Testis (tissue), 3 donors: ENCODE data around the gene RCAN2. TPM values are rescaled to one million over a fixed set of nuclear protein-coding genes. Genes with fewer than 3 reads are reported as not detected.
A peak's percentile ranks its signal among the peaks of the same experiment; 100 is the strongest.

Experiments used
- DNase-seq: peaks from one replicate; pipeline ENCODE4 v3.0.0-alpha.2; 2019
- H3K27ac ChIP-seq, 2 donors: fragments of 200-600 bp; sonication (generic); one replicate each; pipeline ENCODE4 v1.5.1; 2019
- H3K27me3 ChIP-seq: fragments of 200-600 bp; sonication (generic); one replicate; pipeline ENCODE4 v1.5.1; 2019
- H3K36me3 ChIP-seq: fragments of 200-600 bp; sonication (generic); one replicate; pipeline ENCODE4 v1.5.1; 2017; ENCODE audit warnings: low read depth; ENCODE audit errors: missing control alignments
- H3K4me1 ChIP-seq: fragments of 200-600 bp; sonication (generic); one replicate; pipeline ENCODE4 v1.5.1; 2019
- H3K4me3 ChIP-seq, 2 donors: fragments of 200-600 bp; sonication (generic); one replicate each; pipeline ENCODE4 v1.5.1; 2017 to 2019
- H3K9me3 ChIP-seq: fragments of 200-600 bp; sonication (generic); one replicate; pipeline ENCODE4 v1.5.1; 2017
- POLR2A ChIP-seq: fragments of 450-650 bp; IDR thresholded peaks from one replicate; pipeline ENCODE4 v1.6.1; 2017; ENCODE audit warnings: antibody characterized with exemption, mild to moderate bottlenecking, moderate library complexity
- WGBS, 2 donors: methylation state at CpG; one replicate each; pipeline ENCODE4 v1.1.5; 2018; 5-methylcytosine and 5-hydroxymethylcytosine counted together
- intact Hi-C: fragments of 100-400 bp; cut with DNase I; formaldehyde crosslinking; loops from one replicate; pipeline ENCODE4 v1.15.1; 2023; ENCODE audit warnings: low total_unique reads
- polyA plus RNA-seq: library from polyadenylated mRNA; stranded (reverse); fragments of 350-450 nt; fragmentation: Illumina TruSeq; extraction: RNeasy Lipid Tissue Mini Kit (QIAGEN cat#74804); gene quantifications from one replicate; pipeline ENCODE4 v1.2.3, GENCODE V29; 2014; ENCODE audit warnings: low read depth, low replicate concordance; ENCODE audit not compliant: insufficient read depth
- total RNA-seq, 2 donors: library from RNA; depleted of rRNA; stranded (reverse); fragments of >200 nt; gene quantifications; one replicate each; pipeline ENCODE4 v1.2.3, GENCODE V29; 2016
- TF ChIP-seq, protein P1 (sequence below), 3 experiments: fragments of 450-650 bp in 2 of 3; fragments of 200-600 bp in 1 of 3; sonication (generic) in 1 of 3; IDR thresholded peaks; one replicate each; pipeline ENCODE4 v1.5.1; 2016 to 2019; ENCODE audit warnings: antibody characterized with exemption in 3 of 3, mild to moderate bottlenecking in 2 of 3, moderate library complexity in 1 of 3

The RCAN2 gene
- total and polyA plus RNA-seq, 3 donors from 2014 or later, result 6.3 to 17.4 (median 7.1) TPM

DNA sequence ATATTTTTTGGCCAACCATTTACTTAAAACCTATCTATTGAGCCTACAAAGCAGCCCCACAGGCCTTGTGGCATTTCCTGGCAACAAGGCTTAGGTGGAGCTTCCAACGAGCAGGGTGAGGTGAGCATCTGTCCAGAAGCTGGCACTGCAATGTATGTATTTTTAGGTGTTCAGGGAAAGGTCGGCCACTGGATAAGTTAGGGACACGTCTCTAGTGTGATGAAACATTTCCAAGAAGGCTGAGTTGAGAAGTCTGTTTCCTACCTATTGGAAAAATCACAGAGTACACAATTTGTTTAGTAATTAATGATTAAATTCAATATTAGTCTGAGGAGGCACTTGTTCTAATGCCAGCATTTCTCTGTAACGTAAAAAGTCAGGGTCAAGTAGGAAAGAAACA lies 17.8 kb upstream of the RCAN2 start:
- no peak for TF ChIP-seq POLR2A
- TF ChIP-seq, protein P1, sequence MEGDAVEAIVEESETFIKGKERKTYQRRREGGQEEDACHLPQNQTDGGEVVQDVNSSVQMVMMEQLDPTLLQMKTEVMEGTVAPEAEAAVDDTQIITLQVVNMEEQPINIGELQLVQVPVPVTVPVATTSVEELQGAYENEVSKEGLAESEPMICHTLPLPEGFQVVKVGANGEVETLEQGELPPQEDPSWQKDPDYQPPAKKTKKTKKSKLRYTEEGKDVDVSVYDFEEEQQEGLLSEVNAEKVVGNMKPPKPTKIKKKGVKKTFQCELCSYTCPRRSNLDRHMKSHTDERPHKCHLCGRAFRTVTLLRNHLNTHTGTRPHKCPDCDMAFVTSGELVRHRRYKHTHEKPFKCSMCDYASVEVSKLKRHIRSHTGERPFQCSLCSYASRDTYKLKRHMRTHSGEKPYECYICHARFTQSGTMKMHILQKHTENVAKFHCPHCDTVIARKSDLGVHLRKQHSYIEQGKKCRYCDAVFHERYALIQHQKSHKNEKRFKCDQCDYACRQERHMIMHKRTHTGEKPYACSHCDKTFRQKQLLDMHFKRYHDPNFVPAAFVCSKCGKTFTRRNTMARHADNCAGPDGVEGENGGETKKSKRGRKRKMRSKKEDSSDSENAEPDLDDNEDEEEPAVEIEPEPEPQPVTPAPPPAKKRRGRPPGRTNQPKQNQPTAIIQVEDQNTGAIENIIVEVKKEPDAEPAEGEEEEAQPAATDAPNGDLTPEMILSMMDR (IDR thresholded peaks at IDR 0.05), result no peak
- Histone ChIP-seq H3K36me3 (no peaks in the 10 kb centered on the region), H3K4me1 (peaks cover 8% of the 10 kb centered on the region), H3K27ac (peak overlapping the region in 1 of 2 donors; percentile 43), H3K4me3 (no peak overlapping the region), H3K9me3 (no peaks in the 10 kb centered on the region), H3K27me3 (no peaks in the 10 kb centered on the region)
- intact Hi-C loops, result no loop called here
- DNase-seq, result no peak
- 62 to 65% methylated on average over 4 of the region's 4 CpGs for WGBS, 2 donors

DNA sequence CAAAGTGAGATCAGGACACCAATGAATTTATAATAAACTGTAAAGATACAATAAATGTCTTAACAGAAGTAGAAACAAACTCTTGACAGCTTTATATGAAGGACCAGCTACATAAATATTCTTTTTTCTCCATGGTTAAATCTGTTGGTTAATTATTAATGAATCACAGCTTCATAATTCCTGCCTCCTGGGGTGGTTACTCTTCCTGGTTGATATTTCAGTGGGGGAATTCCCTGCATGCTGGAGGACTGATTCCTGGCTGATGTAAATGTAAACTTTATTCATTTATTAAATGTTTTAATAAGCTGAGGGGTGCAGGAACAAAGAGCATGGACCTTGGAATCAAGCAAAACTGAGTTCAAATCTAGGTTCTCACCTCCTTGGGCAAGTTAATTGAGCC lies 16.2 kb upstream of the RCAN2 start:
- no peaks in the 10 kb centered on the region for H3K9me3 ChIP-seq
- peaks cover 8% of the 10 kb centered on the region for H3K4me1 ChIP-seq
- no peaks in the 10 kb centered on the region for H3K36me3 ChIP-seq
- H3K27ac ChIP-seq, result no peak overlapping the region
- DNase-seq, result no peak
- no peak overlapping the region for H3K4me3 ChIP-seq
- TF ChIP-seq, protein P1 (IDR thresholded peaks at IDR 0.05), result no peak
- no peak for TF ChIP-seq POLR2A
- H3K27me3 ChIP-seq, result no peaks in the 10 kb centered on the region
- intact Hi-C loops, result no loop called here

DNA sequence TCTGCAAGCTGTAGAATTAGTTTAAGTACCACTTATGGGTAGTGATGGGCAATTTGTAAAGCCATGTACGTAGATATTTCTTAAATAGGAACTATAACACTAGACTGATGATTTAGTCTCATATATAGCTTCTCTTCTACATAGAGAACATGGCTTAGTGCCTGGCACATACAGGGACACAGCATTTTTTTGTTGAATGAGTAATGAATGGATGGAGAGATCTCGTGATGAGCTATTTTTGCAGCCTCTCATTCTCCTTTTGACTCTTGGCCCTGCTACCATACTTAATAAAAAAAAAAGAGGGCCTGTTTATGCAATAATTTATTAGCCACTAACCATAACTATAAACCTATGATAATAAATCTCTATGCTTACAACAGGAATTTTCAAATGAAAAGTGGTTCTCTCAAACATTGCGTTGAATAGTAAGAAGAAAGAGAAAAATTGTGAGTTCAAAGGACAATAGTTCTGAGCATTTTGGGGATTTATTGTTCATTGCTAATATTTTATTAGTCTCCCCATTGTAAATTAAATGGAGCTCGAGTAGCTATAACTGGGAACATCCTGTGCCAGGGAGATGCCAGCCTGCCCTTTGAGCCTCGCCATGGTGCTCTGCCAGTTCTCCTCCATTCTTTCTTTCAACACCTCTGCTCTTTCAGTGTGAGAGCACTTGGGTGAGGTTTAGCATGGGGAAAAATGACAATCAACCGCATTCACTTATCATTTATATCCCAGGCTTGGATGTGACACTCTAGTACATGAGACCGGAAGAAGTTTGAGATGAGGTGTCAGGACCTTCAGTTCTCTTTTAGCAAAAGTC lies 14.7 kb upstream of the RCAN2 start:
- TF ChIP-seq, protein P1 (IDR thresholded peaks at IDR 0.05), result no peak
- no peak for TF ChIP-seq POLR2A
- WGBS, 2 donors, result 82 to 88% methylated on average over 7 of the region's 7 CpGs
- Histone ChIP-seq H3K27me3 (no peaks in the 10 kb centered on the region), H3K4me3 (no peak overlapping the region), H3K36me3 (no peaks in the 10 kb centered on the region), H3K27ac (no peak overlapping the region), H3K4me1 (peaks cover under 1% of the 10 kb centered on the region), H3K9me3 (no peaks in the 10 kb centered on the region)
- DNase-seq, result no peak
- intact Hi-C loops, result no loop called here

DNA sequence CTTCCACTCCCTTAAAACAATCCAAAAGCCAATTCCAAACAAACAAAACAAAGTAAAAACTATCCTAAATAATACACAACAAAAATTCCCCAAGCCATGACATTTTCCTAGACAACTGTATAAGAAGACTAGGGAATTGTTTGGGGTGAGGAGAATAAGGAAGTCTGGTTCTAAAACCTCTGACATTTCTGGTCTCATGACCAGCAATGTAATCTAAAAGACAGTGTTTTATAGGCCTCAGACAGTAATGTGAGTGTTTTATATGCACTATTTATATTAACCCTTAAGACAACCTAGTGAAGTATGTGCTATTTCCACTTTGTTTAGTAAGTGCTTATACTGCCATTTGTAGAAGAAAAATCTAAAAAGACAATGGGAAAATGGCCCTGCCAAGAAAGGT lies 13.0 kb upstream of the RCAN2 start:
- intact Hi-C loops, result no loop called here
- Histone ChIP-seq H3K4me1 (no peaks in the 10 kb centered on the region), H3K9me3 (no peaks in the 10 kb centered on the region), H3K4me3 (no peak overlapping the region), H3K27me3 (no peaks in the 10 kb centered on the region), H3K36me3 (no peaks in the 10 kb centered on the region), H3K27ac (no peak overlapping the region)
- DNase-seq, result no peak
- TF ChIP-seq, protein P1 (IDR thresholded peaks at IDR 0.05), result no peak
- no peak for TF ChIP-seq POLR2A
